Measurements from ENCODE around the gene ZBP1. TPM values are rescaled to one million over a fixed set of nuclear protein-coding genes. Genes with fewer than 3 reads are reported as not detected.

ZBP1 gene, protein sequence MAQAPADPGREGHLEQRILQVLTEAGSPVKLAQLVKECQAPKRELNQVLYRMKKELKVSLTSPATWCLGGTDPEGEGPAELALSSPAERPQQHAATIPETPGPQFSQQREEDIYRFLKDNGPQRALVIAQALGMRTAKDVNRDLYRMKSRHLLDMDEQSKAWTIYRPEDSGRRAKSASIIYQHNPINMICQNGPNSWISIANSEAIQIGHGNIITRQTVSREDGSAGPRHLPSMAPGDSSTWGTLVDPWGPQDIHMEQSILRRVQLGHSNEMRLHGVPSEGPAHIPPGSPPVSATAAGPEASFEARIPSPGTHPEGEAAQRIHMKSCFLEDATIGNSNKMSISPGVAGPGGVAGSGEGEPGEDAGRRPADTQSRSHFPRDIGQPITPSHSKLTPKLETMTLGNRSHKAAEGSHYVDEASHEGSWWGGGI
- total RNA-seq, result under 1 TPM in 4 of 6 experiments, not detected in 2; 0.14 to 0.75 (median 0.36) TPM
- long read RNA-seq, result 0 reads

GRCh38 chr20:57620274-57620990 is at the start of gene ZBP1:
Gene ZBP1, minus strand, starts transcription at chr20:57620426. Its CDS starts 131 bp downstream, at chr20:57620295.
- no peak for TF ChIP-seq POLR2A (IDR thresholded peaks at IDR 0.05)
- TF ChIP-seq CTCF (IDR thresholded peaks at IDR 0.05), result no peak
- Histone ChIP-seq H3K4me3 (peak within 1 kb of the TSS in 1 of 3 donors; percentile 13), H3K27me3 (no peaks in the 10 kb centered on the region), H3K4me1 (no peaks in the 10 kb centered on the region), H3K27ac (peak within 1 kb of the TSS in 2 of 3 donors; percentile 28 to 43), H3K36me3 (no peaks in the 10 kb centered on the region), H3K9me3 (no peaks in the 10 kb centered on the region)
- DNase-seq (no peak), ATAC-seq (peak in 3 of 4 donors; percentile 9 to 44 (median 22))
- intact Hi-C loops (cut with DNase I), result no loop called here
- 37% methylated on average over 17 of the region's 18 CpGs for WGBS (ENCODE audit: insufficient coverage, low coverage, low lambda C conversion rate, missing lambda C conversion rate)

- DNase-seq (no peak), ATAC-seq (no peak)
- Histone ChIP-seq H3K27me3 (no peaks in the 10 kb centered on the region), H3K4me1 (no peaks in the 10 kb centered on the region), H3K36me3 (no peaks in the 10 kb centered on the region), H3K9me3 (no peaks in the 10 kb centered on the region), H3K27ac (no peak overlapping the region), H3K4me3 (no peak overlapping the region)
- intact Hi-C loops (cut with DNase I), result no loop called here
- no peak for TF ChIP-seq POLR2A (IDR thresholded peaks at IDR 0.05)
- no peak for TF ChIP-seq CTCF (IDR thresholded peaks at IDR 0.05)
- 55% methylated on average over 4 of the region's 8 CpGs for WGBS (ENCODE audit: insufficient coverage, low coverage, low lambda C conversion rate, missing lambda C conversion rate)
These were observed 49.4 kb upstream of the ZBP1 start for GRCh38 chr20:57669632-57670031.

GRCh38 chr20:57667924-57668782 is 47.9 kb upstream of the ZBP1 start:
- intact Hi-C loops (cut with DNase I), result no loop called here
- no peaks in the 10 kb centered on the region for H3K27me3 ChIP-seq
- no peak overlapping the region for H3K27ac ChIP-seq
- ATAC-seq (no peak), DNase-seq (no peak)
- WGBS (ENCODE audit: insufficient coverage, low coverage, low lambda C conversion rate, missing lambda C conversion rate), result 66% methylated on average over 10 of the region's 18 CpGs
- H3K4me1 ChIP-seq, result no peaks in the 10 kb centered on the region
- H3K4me3 ChIP-seq, result no peak overlapping the region
- H3K9me3 ChIP-seq, result no peaks in the 10 kb centered on the region
- TF ChIP-seq CTCF (IDR thresholded peaks at IDR 0.05), result no peak
- TF ChIP-seq POLR2A (IDR thresholded peaks at IDR 0.05), result no peak
- H3K36me3 ChIP-seq, result no peaks in the 10 kb centered on the region

DNA sequence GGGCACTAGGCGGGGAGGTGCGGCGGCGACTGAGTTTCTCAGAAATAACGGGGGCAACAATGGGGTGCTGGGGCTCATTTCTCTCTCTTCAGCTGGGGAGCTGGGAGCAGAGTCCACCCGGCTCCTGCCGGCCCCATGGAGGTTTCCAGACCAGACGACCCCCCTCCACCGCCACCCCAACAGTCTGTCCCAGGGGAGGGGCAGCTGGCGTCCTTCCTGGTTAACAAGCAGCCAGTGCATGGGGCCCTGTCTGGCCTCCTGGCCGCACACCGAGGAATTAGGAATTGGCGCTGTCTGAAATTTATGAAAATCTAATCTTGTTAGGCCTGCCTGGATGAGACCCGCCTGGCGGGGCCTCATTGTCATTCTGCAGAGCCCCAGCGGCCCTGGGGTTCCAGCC is 47.2 kb upstream of the ZBP1 start:
- ATAC-seq (no peak), DNase-seq (no peak)
- Histone ChIP-seq H3K4me1 (no peaks in the 10 kb centered on the region), H3K27ac (no peak overlapping the region), H3K9me3 (no peaks in the 10 kb centered on the region), H3K27me3 (no peaks in the 10 kb centered on the region), H3K4me3 (no peak overlapping the region), H3K36me3 (no peaks in the 10 kb centered on the region)
- TF ChIP-seq POLR2A (IDR thresholded peaks at IDR 0.05), result no peak
- no peak for TF ChIP-seq CTCF (IDR thresholded peaks at IDR 0.05)
- WGBS (ENCODE audit: insufficient coverage, low coverage, low lambda C conversion rate, missing lambda C conversion rate), result 77% methylated on average over 14 of the region's 16 CpGs
- intact Hi-C loops (cut with DNase I), result no loop called here

All from right lobe of liver (tissue), 6 donors.